Nephron (organoid): Measurements from ENCODE around the gene TIGD2.

Source experiments
- H3K27ac Mint-ChIP-seq, 3 experiments: 2 replicates each; pipeline ENCODE4 v1.8.0; 2020; ENCODE audit warnings: mixed read lengths in 3 of 3, mild to moderate bottlenecking in 2 of 3, moderate library complexity in 1 of 3
- H3K27me3 Mint-ChIP-seq: 2 replicates; pipeline ENCODE4 v1.8.0; 2021; ENCODE audit warnings: low read depth, mild to moderate bottlenecking, moderate library complexity, mixed read lengths
- H3K36me3 Mint-ChIP-seq: 2 replicates; pipeline ENCODE4 v1.8.0; 2020; ENCODE audit warnings: low read depth, mixed read lengths
- H3K4me1 Mint-ChIP-seq: 2 replicates; pipeline ENCODE4 v1.8.0; 2020; ENCODE audit warnings: mixed read lengths
- H3K4me3 Mint-ChIP-seq, 3 experiments: 2 replicates each; pipeline ENCODE4 v1.8.0; 2020; ENCODE audit warnings: mild to moderate bottlenecking in 3 of 3, mixed read lengths in 3 of 3, moderate library complexity in 2 of 3
- H3K9me3 Mint-ChIP-seq: 2 replicates; pipeline ENCODE4 v1.8.0; 2020; ENCODE audit warnings: mixed read lengths
- CTCF ChIP-seq, 3 experiments: fragments of 200-600 bp; sonication (generic); IDR thresholded peaks; one replicate each; pipeline ENCODE4 v1.5.0; 2021; ENCODE audit warnings: antibody characterized with exemption in 3 of 3; ENCODE audit not compliant: unreplicated experiment in 3 of 3

The TIGD2 gene

GRCh38 chr4:89072921-89073320, 38.4 kb upstream of the TIGD2 start:
- no peak for TF ChIP-seq CTCF (IDR thresholded peaks at IDR 0.05; ENCODE audit: unreplicated experiment in 3 of 3)
- Mint-ChIP-seq H3K27me3 (no peaks in the 10 kb centered on the region), H3K27ac (no peak overlapping the region), H3K4me3 (no peak overlapping the region), H3K9me3 (peaks cover 12% of the 10 kb centered on the region), H3K36me3 (peaks cover 4% of the 10 kb centered on the region), H3K4me1 (peaks cover 14% of the 10 kb centered on the region)

GRCh38 chr4:89077761-89078160, 33.6 kb upstream of the TIGD2 start:
- no peak overlapping the region for H3K4me3 Mint-ChIP-seq
- H3K27me3 Mint-ChIP-seq = no peaks in the 10 kb centered on the region
- peaks cover 10% of the 10 kb centered on the region for H3K4me1 Mint-ChIP-seq
- peaks cover 28% of the 10 kb centered on the region for H3K9me3 Mint-ChIP-seq
- H3K36me3 Mint-ChIP-seq = peaks cover 4% of the 10 kb centered on the region
- no peak overlapping the region for H3K27ac Mint-ChIP-seq
- no peak for TF ChIP-seq CTCF (IDR thresholded peaks at IDR 0.05; ENCODE audit: unreplicated experiment in 3 of 3)

- TF ChIP-seq CTCF (IDR thresholded peaks at IDR 0.05; ENCODE audit: unreplicated experiment in 3 of 3) = no peak
- Mint-ChIP-seq H3K4me1 (peaks cover 4% of the 10 kb centered on the region), H3K27me3 (no peaks in the 10 kb centered on the region), H3K27ac (no peak overlapping the region), H3K4me3 (no peak overlapping the region), H3K9me3 (peaks cover 31% of the 10 kb centered on the region), H3K36me3 (peaks cover 4% of the 10 kb centered on the region)
These were observed 33.0 kb upstream of the TIGD2 start for GRCh38 chr4:89078300-89078699.

GRCh38 chr4:89099034-89099433, 12.3 kb upstream of the TIGD2 start:
- Mint-ChIP-seq H3K4me3 (no peak overlapping the region), H3K36me3 (no peaks in the 10 kb centered on the region), H3K9me3 (no peaks in the 10 kb centered on the region), H3K27ac (no peak overlapping the region), H3K4me1 (no peaks in the 10 kb centered on the region), H3K27me3 (peaks cover 3% of the 10 kb centered on the region)
- TF ChIP-seq CTCF (IDR thresholded peaks at IDR 0.05; ENCODE audit: unreplicated experiment in 3 of 3) = no peak

- Mint-ChIP-seq H3K4me1 (no peaks in the 10 kb centered on the region), H3K27ac (no peak overlapping the region), H3K27me3 (peaks cover 6% of the 10 kb centered on the region), H3K9me3 (no peaks in the 10 kb centered on the region), H3K4me3 (no peak overlapping the region), H3K36me3 (no peaks in the 10 kb centered on the region)
- TF ChIP-seq CTCF (IDR thresholded peaks at IDR 0.05; ENCODE audit: unreplicated experiment in 3 of 3) = no peak
These were observed 11.9 kb upstream of the TIGD2 start for GRCh38 chr4:89099471-89099870.

- no peak for TF ChIP-seq CTCF (IDR thresholded peaks at IDR 0.05; ENCODE audit: unreplicated experiment in 3 of 3)
These were observed 10.5 kb upstream of the TIGD2 start for GRCh38 chr4:89100853-89101252.

More at GRCh38 chr4:89100853-89101252, 10.5 kb upstream of the TIGD2 start:
- H3K9me3 Mint-ChIP-seq = no peaks in the 10 kb centered on the region
- peaks cover 6% of the 10 kb centered on the region for H3K27me3 Mint-ChIP-seq
- no peak overlapping the region for H3K27ac Mint-ChIP-seq
- H3K4me1 Mint-ChIP-seq = no peaks in the 10 kb centered on the region
- H3K4me3 Mint-ChIP-seq = no peak overlapping the region
- no peaks in the 10 kb centered on the region for H3K36me3 Mint-ChIP-seq
